IMR-90 (cell line): ENCODE results near the gene TRIM24. TPM values are rescaled to one million over a fixed set of nuclear protein-coding genes. Genes with fewer than 3 reads are reported as not detected.

ENCODE experiments used
- ATAC-seq: fragments of 200-7000 bp; cut with Tn5 transposase; 2 replicates; pipeline ENCODE4 v1.9.1; 2020; ENCODE audit warnings: low read depth, mild to moderate bottlenecking, moderate library complexity
- BruUV-seq: library from RNA; stranded (reverse); fragments of 400-500 nt; replicated peaks from 2 replicates; lab custom pipeline; 2021; lab: Mats Ljungman, UMichigan
- CTCF ChIA-PET: fragments of 300-600 bp; formaldehyde crosslinking; extraction: SDS; loops from one replicate; lab custom pipeline; 2021; ENCODE audit warnings: antibody characterized with exemption; lab: Yijun Ruan, JAX
- POLR2A ChIA-PET: fragments of 300-600 bp; sonication (Branson Sonifier 250); formaldehyde crosslinking; loops from one replicate; lab custom pipeline; 2022; ENCODE audit warnings: antibody characterized with exemption; ENCODE audit not compliant: unreplicated experiment; lab: Charles Lee
- DNase-seq: peaks from one replicate; pipeline ENCODE4 v3.0.0; 2013
- H2AFZ ChIP-seq: replicated peaks from 2 replicates; pipeline ENCODE3; 2013; ENCODE audit warnings: low read length, mild to moderate bottlenecking; ENCODE audit not compliant: poor library complexity
- H2AK5ac ChIP-seq: 2 replicates; pipeline ENCODE4 v1.6.1; 2013; ENCODE audit warnings: low read depth, low read length, inconsistent platforms
- H2AK9ac ChIP-seq: replicated peaks from 2 replicates; pipeline ENCODE3; 2013; ENCODE audit warnings: mild to moderate bottlenecking, low read depth, low read length, moderate library complexity; ENCODE audit not compliant: poor library complexity
- H2BK120ac ChIP-seq: 2 replicates; pipeline ENCODE4 v1.6.1; 2013; ENCODE audit warnings: low read depth, low read length, inconsistent platforms
- H2BK15ac ChIP-seq: 3 replicates; pipeline ENCODE4 v1.6.1; 2013; ENCODE audit warnings: low read depth, low read length, inconsistent platforms
- H2BK20ac ChIP-seq: 2 replicates; pipeline ENCODE4 v1.6.1; 2013; ENCODE audit warnings: low read depth, mild to moderate bottlenecking, inconsistent platforms, low read length, moderate library complexity
- H2BK5ac ChIP-seq: 2 replicates; pipeline ENCODE4 v1.6.1; 2013; ENCODE audit warnings: mild to moderate bottlenecking, low read depth, low read length, inconsistent platforms; ENCODE audit not compliant: poor library complexity, severe bottlenecking
- H3K14ac ChIP-seq: replicated peaks from 2 replicates; pipeline ENCODE4 v1.6.1; 2013; ENCODE audit warnings: low read depth, low read length, inconsistent platforms
- H3K18ac ChIP-seq: 2 replicates; pipeline ENCODE4 v1.6.1; 2013; ENCODE audit warnings: low read depth, low read length, control low read depth
- H3K23ac ChIP-seq: 2 replicates; pipeline ENCODE4 v1.6.1; 2013; ENCODE audit warnings: low read depth, low read length, inconsistent platforms
- H3K27ac ChIP-seq: 2 replicates; pipeline ENCODE4 v1.5.1; 2013; ENCODE audit warnings: mild to moderate bottlenecking, control low read depth, low read length; ENCODE audit not compliant: insufficient read depth
- H3K27me3 ChIP-seq: 2 replicates; pipeline ENCODE4 v1.6.1; 2013; ENCODE audit warnings: low read length; ENCODE audit not compliant: control insufficient read depth, insufficient read depth
- H3K36me3 ChIP-seq: 2 replicates; pipeline ENCODE4 v1.6.1; 2013; ENCODE audit warnings: low read length, mixed read lengths; ENCODE audit not compliant: control insufficient read depth, insufficient read depth
- H3K4ac ChIP-seq: 2 replicates; pipeline ENCODE4 v1.6.1; 2013; ENCODE audit warnings: low read depth, low read length, inconsistent platforms
- H3K4me1 ChIP-seq: 2 replicates; pipeline ENCODE4 v1.6.1; 2013; ENCODE audit warnings: low read length, mixed read lengths; ENCODE audit not compliant: control insufficient read depth, insufficient read depth
- H3K4me2 ChIP-seq: 2 replicates; pipeline ENCODE4 v1.6.1; 2013; ENCODE audit warnings: low read depth, mild to moderate bottlenecking, control low read depth, low read length, moderate library complexity
- H3K4me3 ChIP-seq: 2 replicates; pipeline ENCODE4 v1.5.1; 2013; ENCODE audit warnings: low read depth, mild to moderate bottlenecking, control low read depth, low read length, moderate library complexity; ENCODE audit not compliant: insufficient read depth
- H3K56ac ChIP-seq: 2 replicates; pipeline ENCODE4 v1.6.1; 2013; ENCODE audit warnings: low read length, inconsistent platforms; ENCODE audit not compliant: insufficient read depth; ENCODE audit errors: extremely low read depth
- H3K79me1 ChIP-seq, 2 experiments: 2 replicates each; pipeline ENCODE4 v1.6.1; 2013; ENCODE audit warnings: low read length in 2 of 2, inconsistent platforms in 1 of 2, low read depth in 1 of 2
- H3K9ac ChIP-seq: 2 replicates; pipeline ENCODE4 v1.6.1; 2013; ENCODE audit warnings: low read depth, low read length, control low read depth
- H3K9me1 ChIP-seq: 2 replicates; pipeline ENCODE4 v1.6.1; 2013; ENCODE audit warnings: low read length, inconsistent platforms; ENCODE audit not compliant: insufficient read depth
- H3K9me3 ChIP-seq: 2 replicates; pipeline ENCODE4 v1.6.1; 2013; ENCODE audit warnings: low read length; ENCODE audit not compliant: control insufficient read depth, insufficient read depth
- H4K20me1 ChIP-seq: 2 replicates; pipeline ENCODE4 v1.6.1; 2013; ENCODE audit warnings: low read length, inconsistent platforms; ENCODE audit not compliant: insufficient read depth
- H4K5ac ChIP-seq: 2 replicates; pipeline ENCODE4 v1.6.1; 2013; ENCODE audit warnings: mild to moderate bottlenecking, low read depth, low read length, control low read depth
- H4K8ac ChIP-seq, 2 experiments: 2 replicates each; pipeline ENCODE4 v1.6.1; 2013; ENCODE audit warnings: low read depth in 2 of 2, low read length in 2 of 2, control low read depth in 1 of 2, inconsistent platforms in 1 of 2
- H4K91ac ChIP-seq: 2 replicates; pipeline ENCODE4 v1.6.1; 2013; ENCODE audit warnings: low read depth, low read length, inconsistent platforms; ENCODE audit not compliant: insufficient read depth
- CTCF ChIP-seq: conservative IDR thresholded peaks from 2 replicates; pipeline ENCODE4 v1.5.1; 2012; ENCODE audit warnings: mild to moderate bottlenecking, low read depth, low read length, improper control_type of control experiment
- FOS ChIP-seq: fragments of 150-350 bp; IDR thresholded peaks from 2 replicates; pipeline ENCODE4 v1.6.1; 2016; ENCODE audit warnings: low read depth, low read length
- MAZ ChIP-seq: IDR thresholded peaks from 2 replicates; pipeline ENCODE4 v1.6.1; 2012; ENCODE audit warnings: low read depth, mild to moderate bottlenecking, low read length, improper control_type of control experiment, moderate library complexity, borderline replicate concordance
- WGBS, 2 experiments: methylation state at CpG; one replicate each; pipeline versions ENCODE4 v1.1.5 to v1.1.7; 2013; ENCODE audit warnings: missing lambda C conversion rate in 2 of 2; ENCODE audit not compliant: insufficient read length in 1 of 2; ENCODE audit errors: extremely low coverage in 2 of 2; 5-methylcytosine and 5-hydroxymethylcytosine counted together
- dilution Hi-C: fragments of 300-500 bp; cut with HindIII; formaldehyde crosslinking; loops from one replicate; pipeline ENCODE4 v1.14.3; 2018; ENCODE audit warnings: low sequenced_read_pairs; ENCODE audit not compliant: unreplicated experiment
- in situ Hi-C: fragments of 300-500 bp; cut with MboI; formaldehyde crosslinking; loops from 3 replicates; pipeline ENCODE4 v1.14.3; 2019; ENCODE audit warnings: low sequenced_read_pairs, inconsistent platforms, mixed read lengths
- intact Hi-C: fragments of 100-400 bp; cut with micrococcal nuclease; formaldehyde crosslinking; loops from 2 replicates; pipeline ENCODE4 v1.10.0; 2022
- polyA plus RNA-seq, 3 experiments: library from polyadenylated mRNA; depleted of rRNA; stranded (reverse); fragments of >200 nt; gene quantifications; 2 replicates each; pipeline ENCODE4 v1.2.3, GENCODE V29; 2012; ENCODE audit warnings: low replicate concordance in 1 of 3
- total RNA-seq: library from RNA; depleted of rRNA; stranded (reverse); fragments of >200 nt; gene quantifications from 2 replicates; pipeline ENCODE4 v1.2.3, GENCODE V29; 2012

Gene TRIM24
- total and polyA plus RNA-seq, 2 of the 4 experiments (the other 2 are of a cell fraction) = 4.1 to 5.7 TPM

- H2BK15ac ChIP-seq = no peak overlapping the region
- H4K8ac ChIP-seq = no peak overlapping the region
- no peak overlapping the region for H4K5ac ChIP-seq
- H3K9me3 ChIP-seq = peaks cover 31% of the 10 kb centered on the region
- no peaks in the 10 kb centered on the region for H3K27me3 ChIP-seq
- 94% methylated on average over 3 of the region's 5 CpGs; no CpG with 5 or more reads in 1 of the 2 experiments for WGBS, 2 experiments
- H4K91ac ChIP-seq = no peak overlapping the region
- intact Hi-C loops (no loop called here), in situ Hi-C loops (no loop called here), dilution Hi-C loops (no loop called here)
- BruUV-seq = no TSS peak
- no peak for DNase-seq
- CTCF ChIA-PET = no interaction called here
- no peak overlapping the region for H2AFZ ChIP-seq
- H3K56ac ChIP-seq = no peak overlapping the region
- POLR2A ChIA-PET = no interaction called here
- H2AK5ac ChIP-seq = no peak overlapping the region
- H3K14ac ChIP-seq = no peak overlapping the region
- H3K9me1 ChIP-seq = no peaks in the 10 kb centered on the region
- no peak for ATAC-seq
- H2BK5ac ChIP-seq = no peak overlapping the region
- TF ChIP-seq CTCF (no peak), FOS (no peak), MAZ (no peak)
- H3K79me1 ChIP-seq = no peaks in the 10 kb centered on the region
- no peak overlapping the region for H3K23ac ChIP-seq
- H3K18ac ChIP-seq = no peak overlapping the region
- H2AK9ac ChIP-seq = no peak overlapping the region
- no peak overlapping the region for H2BK120ac ChIP-seq
- H3K4me3 ChIP-seq = no peak overlapping the region
- H3K4ac ChIP-seq = no peak overlapping the region
- no peak overlapping the region for H3K27ac ChIP-seq
- no peak overlapping the region for H2BK20ac ChIP-seq
- no peak overlapping the region for H3K9ac ChIP-seq
- no peak overlapping the region for H3K4me2 ChIP-seq
- peaks cover 49% of the 10 kb centered on the region for H3K36me3 ChIP-seq
- no peaks in the 10 kb centered on the region for H3K4me1 ChIP-seq
- H4K20me1 ChIP-seq = no peaks in the 10 kb centered on the region
These were observed 99.4 kb downstream of the TRIM24 start for GRCh38 chr7:138559448-138559847.
